Measurements from ENCODE around the gene BCAS3.
"Not testable (repeated sequence)": the region's sequence is repeated elsewhere in the genome, so short reads cannot be mapped to it uniquely, and the experiment has no call there.

The BCAS3 gene

GRCh38 chr17:61431594-61432311 is 754.1 kb downstream of the BCAS3 start:
- no peak overlapping the region for H3K4me3 ChIP-seq (replicated peaks in 1 of 2; ENCODE audit: low read depth in 2 of 2, low read length in 2 of 2)
- TF ChIP-seq CTCF (IDR thresholded peaks at IDR 0.05; ENCODE audit: low read depth, low read length) = no peak
- peak; percentile 22 to 62 for DNase-seq (ENCODE audit: low read depth in 2 of 2)

GRCh38 chr17:61436273-61436672 is 758.6 kb downstream of the BCAS3 start:
- DNase-seq (ENCODE audit: low read depth in 2 of 2) = no peak
- H3K4me3 ChIP-seq (replicated peaks in 1 of 2; ENCODE audit: low read depth in 2 of 2, low read length in 2 of 2) = no peak overlapping the region
- no peak for TF ChIP-seq CTCF (IDR thresholded peaks at IDR 0.05; ENCODE audit: low read depth, low read length)

GRCh38 chr17:61436995-61437704 is 759.5 kb downstream of the BCAS3 start:
- no peak for DNase-seq (ENCODE audit: low read depth in 2 of 2)
- no peak for TF ChIP-seq CTCF (IDR thresholded peaks at IDR 0.05; ENCODE audit: low read depth, low read length)
- no peak overlapping the region for H3K4me3 ChIP-seq (replicated peaks in 1 of 2; ENCODE audit: low read depth in 2 of 2, low read length in 2 of 2)

- no peak for TF ChIP-seq CTCF (IDR thresholded peaks at IDR 0.05; ENCODE audit: low read depth, low read length)
- no peak for DNase-seq (ENCODE audit: low read depth in 2 of 2)
- H3K4me3 ChIP-seq (replicated peaks in 1 of 2; ENCODE audit: low read depth in 2 of 2, low read length in 2 of 2) = no peak overlapping the region
These were observed 763.0 kb downstream of the BCAS3 start for GRCh38 chr17:61440697-61441096.

GRCh38 chr17:61441507-61441906 is 763.9 kb downstream of the BCAS3 start:
- not testable (repeated sequence) for H3K4me3 ChIP-seq (replicated peaks in 1 of 2; ENCODE audit: low read depth in 2 of 2, low read length in 2 of 2); DNase-seq (ENCODE audit: low read depth in 2 of 2)

- no peak for DNase-seq (ENCODE audit: low read depth in 2 of 2)
- TF ChIP-seq CTCF (IDR thresholded peaks at IDR 0.05; ENCODE audit: low read depth, low read length) = no peak
These were observed 764.6 kb downstream of the BCAS3 start for GRCh38 chr17:61442136-61442775.

More at GRCh38 chr17:61442136-61442775, 764.6 kb downstream of the BCAS3 start:
- H3K4me3 ChIP-seq (replicated peaks in 1 of 2; ENCODE audit: low read depth in 2 of 2, low read length in 2 of 2) = no peak overlapping the region
